TTC549 (cell line): ENCODE data around the gene PLB1.
"Not testable (repeated sequence)": the region's sequence is repeated elsewhere in the genome, so short reads cannot be mapped to it uniquely, and the experiment has no call there.

ENCODE experiments used
- FAIRE-seq: peaks from 2 replicates; lab custom pipeline; 2012; peaks lifted over from hg19 to GRCh38; lab: Jason Lieb, UNC

The PLB1 gene

GRCh38 chr2:28647682-28648081 lies 151.8 kb downstream of the PLB1 start:
- no peak for FAIRE-seq

GRCh38 chr2:28648147-28648546 lies 152.3 kb downstream of the PLB1 start:
- no peak for FAIRE-seq

GRCh38 chr2:28648671-28649395 lies 153.0 kb downstream of the PLB1 start:
- FAIRE-seq = no peak

GRCh38 chr2:28649481-28650265 lies 153.8 kb downstream of the PLB1 start:
- no peak for FAIRE-seq

GRCh38 chr2:28650266-28650584 lies 154.4 kb downstream of the PLB1 start:
- no peak for FAIRE-seq

- FAIRE-seq = no peak
Measured at GRCh38 chr2:28652217-28652616, 156.4 kb downstream of the PLB1 start.

GRCh38 chr2:28653892-28654662 lies 158.2 kb downstream of the PLB1 start:
- no peak for FAIRE-seq

GRCh38 chr2:28654663-28655320 lies 158.9 kb downstream of the PLB1 start:
- FAIRE-seq = no peak

GRCh38 chr2:28656937-28657615 lies 161.2 kb downstream of the PLB1 start:
- FAIRE-seq = no peak

GRCh38 chr2:28658369-28658768 lies 162.5 kb downstream of the PLB1 start:
- no peak for FAIRE-seq

GRCh38 chr2:28659127-28659526 lies 163.3 kb downstream of the PLB1 start:
- no peak for FAIRE-seq

- FAIRE-seq = no peak
Measured at GRCh38 chr2:28661589-28662001, 165.7 kb downstream of the PLB1 start.

GRCh38 chr2:28662044-28662443 lies 166.2 kb downstream of the PLB1 start:
- no peak for FAIRE-seq

- FAIRE-seq = no peak
Measured at GRCh38 chr2:28662468-28663181, 166.8 kb downstream of the PLB1 start.

GRCh38 chr2:28663359-28663758 lies 167.5 kb downstream of the PLB1 start:
- FAIRE-seq = no peak

GRCh38 chr2:28664120-28664842 lies 168.4 kb downstream of the PLB1 start:
- no peak for FAIRE-seq

- FAIRE-seq = no peak
Measured at GRCh38 chr2:28665041-28665704, 169.3 kb downstream of the PLB1 start.

GRCh38 chr2:28665811-28666377 lies 170.0 kb downstream of the PLB1 start:
- FAIRE-seq = not testable (repeated sequence)

- FAIRE-seq = no peak
Measured at GRCh38 chr2:28666496-28667184, 170.8 kb downstream of the PLB1 start.
